SK-N-SH (cell line): Measurements from ENCODE around the gene H2AZ2.

Experiments used
- EP300 ChIP-seq, 2 experiments: IDR thresholded peaks; 2 replicates each; pipeline versions ENCODE4 v1.4.0 to v1.6.1; 2012; ENCODE audit warnings: borderline replicate concordance in 1 of 2, low read depth in 1 of 2, low read length in 1 of 2
- EZH2phosphoT487 ChIP-seq: fragments of 200-600 bp; sonication (generic); IDR thresholded peaks from 2 replicates; pipeline ENCODE4 v1.6.1; 2017; ENCODE audit warnings: low read depth, mixed run types, mild to moderate bottlenecking, antibody characterized with exemption, moderate library complexity, borderline replicate concordance
- FOXM1 ChIP-seq: IDR thresholded peaks from 2 replicates; pipeline ENCODE4 v1.4.0; 2012; ENCODE audit warnings: low read depth, mild to moderate bottlenecking
- NFIC ChIP-seq: IDR thresholded peaks from 2 replicates; pipeline ENCODE4 v1.4.0; 2012; ENCODE audit warnings: borderline replicate concordance
- POLR2AphosphoS5 ChIP-seq: IDR thresholded peaks from 2 replicates; pipeline ENCODE4 v1.6.1; 2012; ENCODE audit warnings: low read depth, low read length
- RFX5 ChIP-seq: IDR thresholded peaks from 2 replicates; pipeline ENCODE4 v1.6.1; 2012; ENCODE audit warnings: mild to moderate bottlenecking, improper control_type of control experiment, low read length
- TAF1 ChIP-seq: IDR thresholded peaks from 2 replicates; pipeline ENCODE4 v1.6.1; 2012; ENCODE audit warnings: low read depth, mild to moderate bottlenecking, low read length, moderate library complexity, borderline replicate concordance
- TCF12 ChIP-seq: IDR thresholded peaks from 2 replicates; pipeline ENCODE4 v1.4.0; 2012
- TF ChIP-seq, protein P1 (sequence below): fragments of 200-600 bp; sonication (generic); IDR thresholded peaks from 2 replicates; pipeline ENCODE4 v1.6.1; 2017; ENCODE audit warnings: antibody characterized with exemption, mild to moderate bottlenecking, moderate library complexity
- TF ChIP-seq, protein P2 (sequence below): IDR thresholded peaks from 2 replicates; pipeline ENCODE4 v1.6.1; 2012; ENCODE audit warnings: mild to moderate bottlenecking, low read depth, low read length, moderate library complexity
- TF ChIP-seq, protein P3 (sequence below): IDR thresholded peaks from 2 replicates; pipeline ENCODE4; 2012
- TF ChIP-seq, protein P4 (sequence below): fragments of 150-350 bp; IDR thresholded peaks from 2 replicates; pipeline ENCODE4 v1.6.1; 2017; ENCODE audit warnings: antibody characterized with exemption, low read length, low read depth, borderline replicate concordance
- TF ChIP-seq, protein P5 (sequence below): IDR thresholded peaks from 2 replicates; pipeline ENCODE4 v1.4.0; 2012; ENCODE audit warnings: low read depth, borderline replicate concordance

DNA sequence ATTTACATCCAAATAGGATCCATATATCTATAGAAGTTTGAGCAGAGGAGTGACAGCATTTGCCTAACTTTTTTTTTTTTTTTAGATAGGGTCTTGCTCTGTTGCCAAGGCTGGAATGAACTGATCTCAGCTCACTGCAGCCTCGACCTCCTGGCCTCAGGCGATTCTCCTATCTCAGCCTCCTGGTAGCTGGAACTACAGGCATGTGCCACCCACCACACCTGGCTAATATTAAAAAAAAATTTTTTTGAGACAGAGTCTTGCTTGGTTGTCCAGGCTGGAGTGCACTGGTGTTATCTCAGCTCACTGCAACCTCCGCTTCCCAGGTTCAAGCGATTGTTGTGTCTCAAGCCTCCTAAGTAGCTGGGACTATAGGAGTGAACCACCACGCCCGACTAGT, 36.3 kb downstream of the H2AZ2 start:
- TF ChIP-seq, protein P1, sequence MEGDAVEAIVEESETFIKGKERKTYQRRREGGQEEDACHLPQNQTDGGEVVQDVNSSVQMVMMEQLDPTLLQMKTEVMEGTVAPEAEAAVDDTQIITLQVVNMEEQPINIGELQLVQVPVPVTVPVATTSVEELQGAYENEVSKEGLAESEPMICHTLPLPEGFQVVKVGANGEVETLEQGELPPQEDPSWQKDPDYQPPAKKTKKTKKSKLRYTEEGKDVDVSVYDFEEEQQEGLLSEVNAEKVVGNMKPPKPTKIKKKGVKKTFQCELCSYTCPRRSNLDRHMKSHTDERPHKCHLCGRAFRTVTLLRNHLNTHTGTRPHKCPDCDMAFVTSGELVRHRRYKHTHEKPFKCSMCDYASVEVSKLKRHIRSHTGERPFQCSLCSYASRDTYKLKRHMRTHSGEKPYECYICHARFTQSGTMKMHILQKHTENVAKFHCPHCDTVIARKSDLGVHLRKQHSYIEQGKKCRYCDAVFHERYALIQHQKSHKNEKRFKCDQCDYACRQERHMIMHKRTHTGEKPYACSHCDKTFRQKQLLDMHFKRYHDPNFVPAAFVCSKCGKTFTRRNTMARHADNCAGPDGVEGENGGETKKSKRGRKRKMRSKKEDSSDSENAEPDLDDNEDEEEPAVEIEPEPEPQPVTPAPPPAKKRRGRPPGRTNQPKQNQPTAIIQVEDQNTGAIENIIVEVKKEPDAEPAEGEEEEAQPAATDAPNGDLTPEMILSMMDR: no peak
- TF ChIP-seq, protein P2, sequence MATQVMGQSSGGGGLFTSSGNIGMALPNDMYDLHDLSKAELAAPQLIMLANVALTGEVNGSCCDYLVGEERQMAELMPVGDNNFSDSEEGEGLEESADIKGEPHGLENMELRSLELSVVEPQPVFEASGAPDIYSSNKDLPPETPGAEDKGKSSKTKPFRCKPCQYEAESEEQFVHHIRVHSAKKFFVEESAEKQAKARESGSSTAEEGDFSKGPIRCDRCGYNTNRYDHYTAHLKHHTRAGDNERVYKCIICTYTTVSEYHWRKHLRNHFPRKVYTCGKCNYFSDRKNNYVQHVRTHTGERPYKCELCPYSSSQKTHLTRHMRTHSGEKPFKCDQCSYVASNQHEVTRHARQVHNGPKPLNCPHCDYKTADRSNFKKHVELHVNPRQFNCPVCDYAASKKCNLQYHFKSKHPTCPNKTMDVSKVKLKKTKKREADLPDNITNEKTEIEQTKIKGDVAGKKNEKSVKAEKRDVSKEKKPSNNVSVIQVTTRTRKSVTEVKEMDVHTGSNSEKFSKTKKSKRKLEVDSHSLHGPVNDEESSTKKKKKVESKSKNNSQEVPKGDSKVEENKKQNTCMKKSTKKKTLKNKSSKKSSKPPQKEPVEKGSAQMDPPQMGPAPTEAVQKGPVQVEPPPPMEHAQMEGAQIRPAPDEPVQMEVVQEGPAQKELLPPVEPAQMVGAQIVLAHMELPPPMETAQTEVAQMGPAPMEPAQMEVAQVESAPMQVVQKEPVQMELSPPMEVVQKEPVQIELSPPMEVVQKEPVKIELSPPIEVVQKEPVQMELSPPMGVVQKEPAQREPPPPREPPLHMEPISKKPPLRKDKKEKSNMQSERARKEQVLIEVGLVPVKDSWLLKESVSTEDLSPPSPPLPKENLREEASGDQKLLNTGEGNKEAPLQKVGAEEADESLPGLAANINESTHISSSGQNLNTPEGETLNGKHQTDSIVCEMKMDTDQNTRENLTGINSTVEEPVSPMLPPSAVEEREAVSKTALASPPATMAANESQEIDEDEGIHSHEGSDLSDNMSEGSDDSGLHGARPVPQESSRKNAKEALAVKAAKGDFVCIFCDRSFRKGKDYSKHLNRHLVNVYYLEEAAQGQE: no peak
- TF ChIP-seq EZH2phosphoT487 (no peak), TAF1 (no peak), FOXM1 (no peak), EP300 (IDR thresholded peaks at IDR 0.05; ENCODE audit: borderline replicate concordance in 1 of 2, low read depth in 1 of 2, low read length in 1 of 2) (no peak), NFIC (no peak), TCF12 (no peak), POLR2AphosphoS5 (no peak), RFX5 (no peak)
- TF ChIP-seq, protein P3, sequence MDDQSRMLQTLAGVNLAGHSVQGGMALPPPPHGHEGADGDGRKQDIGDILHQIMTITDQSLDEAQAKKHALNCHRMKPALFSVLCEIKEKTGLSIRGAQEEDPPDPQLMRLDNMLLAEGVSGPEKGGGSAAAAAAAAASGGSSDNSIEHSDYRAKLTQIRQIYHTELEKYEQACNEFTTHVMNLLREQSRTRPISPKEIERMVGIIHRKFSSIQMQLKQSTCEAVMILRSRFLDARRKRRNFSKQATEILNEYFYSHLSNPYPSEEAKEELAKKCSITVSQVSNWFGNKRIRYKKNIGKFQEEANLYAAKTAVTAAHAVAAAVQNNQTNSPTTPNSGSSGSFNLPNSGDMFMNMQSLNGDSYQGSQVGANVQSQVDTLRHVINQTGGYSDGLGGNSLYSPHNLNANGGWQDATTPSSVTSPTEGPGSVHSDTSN: no peak
- TF ChIP-seq, protein P4, sequence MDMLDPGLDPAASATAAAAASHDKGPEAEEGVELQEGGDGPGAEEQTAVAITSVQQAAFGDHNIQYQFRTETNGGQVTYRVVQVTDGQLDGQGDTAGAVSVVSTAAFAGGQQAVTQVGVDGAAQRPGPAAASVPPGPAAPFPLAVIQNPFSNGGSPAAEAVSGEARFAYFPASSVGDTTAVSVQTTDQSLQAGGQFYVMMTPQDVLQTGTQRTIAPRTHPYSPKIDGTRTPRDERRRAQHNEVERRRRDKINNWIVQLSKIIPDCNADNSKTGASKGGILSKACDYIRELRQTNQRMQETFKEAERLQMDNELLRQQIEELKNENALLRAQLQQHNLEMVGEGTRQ: no peak
- TF ChIP-seq, protein P5, sequence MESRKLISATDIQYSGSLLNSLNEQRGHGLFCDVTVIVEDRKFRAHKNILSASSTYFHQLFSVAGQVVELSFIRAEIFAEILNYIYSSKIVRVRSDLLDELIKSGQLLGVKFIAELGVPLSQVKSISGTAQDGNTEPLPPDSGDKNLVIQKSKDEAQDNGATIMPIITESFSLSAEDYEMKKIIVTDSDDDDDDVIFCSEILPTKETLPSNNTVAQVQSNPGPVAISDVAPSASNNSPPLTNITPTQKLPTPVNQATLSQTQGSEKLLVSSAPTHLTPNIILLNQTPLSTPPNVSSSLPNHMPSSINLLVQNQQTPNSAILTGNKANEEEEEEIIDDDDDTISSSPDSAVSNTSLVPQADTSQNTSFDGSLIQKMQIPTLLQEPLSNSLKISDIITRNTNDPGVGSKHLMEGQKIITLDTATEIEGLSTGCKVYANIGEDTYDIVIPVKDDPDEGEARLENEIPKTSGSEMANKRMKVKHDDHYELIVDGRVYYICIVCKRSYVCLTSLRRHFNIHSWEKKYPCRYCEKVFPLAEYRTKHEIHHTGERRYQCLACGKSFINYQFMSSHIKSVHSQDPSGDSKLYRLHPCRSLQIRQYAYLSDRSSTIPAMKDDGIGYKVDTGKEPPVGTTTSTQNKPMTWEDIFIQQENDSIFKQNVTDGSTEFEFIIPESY: no peak
